Astrocyte (in vitro differentiated cells and primary cell): Measurements from ENCODE around the gene METTL1.

Source experiments
- CTCF ChIP-seq: IDR thresholded peaks from 2 replicates; pipeline ENCODE4 v1.5.1; 2011; ENCODE audit warnings: low read depth, mild to moderate bottlenecking, inconsistent platforms, low read length, moderate library complexity; ENCODE audit not compliant: insufficient read depth
- EZH2 ChIP-seq: IDR thresholded peaks from 2 replicates; pipeline ENCODE4 v1.6.1; 2012; ENCODE audit warnings: mild to moderate bottlenecking, low read length, inconsistent platforms; ENCODE audit not compliant: insufficient read depth

- no peak for TF ChIP-seq CTCF
- TF ChIP-seq EZH2, result peak; percentile 18
Measured at GRCh38 chr12:57736741-57737466, 35.0 kb downstream of the METTL1 start.
